HG02943 (cell line): ENCODE measurements around the gene SSR1.
"Not testable (repeated sequence)": the region's sequence is repeated elsewhere in the genome, so short reads cannot be mapped to it uniquely, and the experiment has no call there.

Experiments
- ATAC-seq: cut with Tn5 transposase; IDR thresholded peaks from one replicate; pipeline ENCODE4 v1.9.1; 2021; ENCODE audit warnings: mild to moderate bottlenecking, low read depth, moderate library complexity; ENCODE audit not compliant: unreplicated experiment

Gene SSR1

DNA sequence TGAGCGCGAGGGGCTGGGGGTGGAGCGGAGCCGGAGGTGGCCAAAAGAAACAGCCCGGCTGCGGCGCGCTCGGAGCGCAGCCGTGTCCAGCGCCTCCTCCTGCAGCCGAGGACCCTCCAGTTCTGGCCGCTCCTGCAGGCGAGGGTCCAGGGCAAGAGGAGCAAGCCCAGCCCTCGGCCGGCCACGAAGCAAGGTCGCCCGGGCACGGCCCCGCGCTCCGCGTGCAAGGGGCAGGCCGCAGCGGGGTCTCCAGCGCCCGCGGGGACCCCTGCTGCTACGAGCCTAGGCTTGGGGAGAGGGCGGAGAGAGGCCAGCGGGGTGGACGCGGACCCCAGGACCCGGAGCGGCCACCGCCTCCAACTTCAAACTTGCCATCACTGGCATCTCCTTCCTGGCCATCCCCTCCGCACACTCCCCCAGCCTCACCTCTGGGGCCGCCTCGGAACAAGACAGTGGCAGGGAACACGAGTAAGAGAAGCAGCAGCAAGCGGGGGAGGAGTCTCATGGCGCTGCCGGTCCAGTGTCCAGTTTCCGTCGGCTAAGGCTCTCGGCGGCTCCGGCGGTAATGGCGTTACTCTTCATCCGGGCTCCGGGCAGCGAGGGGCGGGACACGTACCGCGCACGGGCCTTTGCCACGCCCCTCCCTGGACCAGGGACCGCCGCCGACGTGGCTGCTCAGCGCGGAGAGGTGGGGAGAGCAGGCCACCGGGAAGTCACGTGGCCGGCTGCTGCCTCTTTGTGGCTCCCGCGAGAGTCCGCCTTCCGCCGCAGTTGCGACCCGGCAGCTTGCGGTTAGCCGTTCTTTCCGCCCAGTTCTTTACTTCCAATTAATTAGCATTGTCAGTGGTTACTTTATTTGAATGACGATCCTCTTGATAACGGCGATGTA is at the start of gene SSR1:
Gene SSR1, minus strand, starts transcription at position 584 of the 889 bp plus-strand sequence. Its CDS starts 79 bp downstream, at position 505.
- peak; percentile 97 for ATAC-seq

DNA sequence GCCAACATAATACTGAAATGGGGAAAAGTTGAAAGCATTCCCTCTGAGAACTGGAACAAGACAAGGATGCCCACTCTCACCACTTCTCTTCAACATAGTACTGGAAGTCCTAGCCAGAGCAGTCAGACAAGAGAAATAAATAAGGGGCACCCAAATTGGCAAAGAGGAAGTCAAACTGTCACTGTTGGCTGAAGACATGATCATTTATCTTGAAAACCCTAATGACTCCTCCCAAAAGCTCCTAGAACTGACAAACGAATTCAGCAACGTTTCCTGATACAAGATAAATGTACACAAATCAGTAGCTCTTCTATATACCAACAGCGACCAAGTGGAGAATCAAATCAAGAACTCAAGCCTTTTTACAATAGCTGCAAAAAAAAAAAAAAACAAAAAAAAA is 38.9 kb upstream of the SSR1 start:
- not testable (repeated sequence) for ATAC-seq

DNA sequence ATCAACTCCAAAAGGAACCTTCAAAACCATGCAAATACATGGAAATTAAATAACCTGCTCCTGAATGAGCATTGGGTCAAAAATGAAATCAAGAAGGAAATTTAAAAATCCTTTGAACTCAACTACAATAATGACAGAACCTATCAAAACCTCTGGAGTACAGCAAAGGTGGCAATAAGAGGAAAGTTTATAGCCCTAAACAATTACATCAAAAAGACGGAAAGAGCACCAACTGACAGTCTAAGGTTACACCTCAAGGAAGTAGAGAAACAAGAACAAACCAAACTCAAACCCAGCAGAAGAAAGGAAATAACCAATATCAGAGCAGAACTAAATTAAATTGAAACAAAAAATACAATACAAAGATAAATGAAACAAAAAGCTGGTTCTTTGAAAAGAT is 37.6 kb upstream of the SSR1 start:
- not testable (repeated sequence) for ATAC-seq

DNA sequence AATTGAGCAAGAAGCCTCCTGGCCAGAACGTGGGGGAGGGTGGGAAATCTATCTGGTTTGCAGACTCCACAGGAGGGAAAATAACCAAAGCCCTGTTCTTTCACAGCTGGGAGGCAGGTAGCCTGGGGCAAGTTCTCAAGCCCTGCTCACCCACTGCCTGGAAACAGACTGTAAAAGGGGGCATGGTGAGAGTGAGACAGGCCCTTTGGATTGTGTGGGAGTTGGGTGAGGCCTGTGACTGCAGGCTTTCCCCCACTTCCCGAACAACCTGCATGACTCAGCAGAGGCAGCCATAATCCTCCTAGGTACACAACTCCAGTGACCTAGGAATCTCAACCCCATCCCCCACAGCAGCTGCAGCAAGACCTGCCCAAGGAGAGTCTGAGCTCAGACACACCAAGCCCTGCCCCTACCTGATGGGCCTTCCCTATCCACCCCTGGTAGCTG is 34.6 kb upstream of the SSR1 start:
- not testable (repeated sequence) for ATAC-seq

DNA sequence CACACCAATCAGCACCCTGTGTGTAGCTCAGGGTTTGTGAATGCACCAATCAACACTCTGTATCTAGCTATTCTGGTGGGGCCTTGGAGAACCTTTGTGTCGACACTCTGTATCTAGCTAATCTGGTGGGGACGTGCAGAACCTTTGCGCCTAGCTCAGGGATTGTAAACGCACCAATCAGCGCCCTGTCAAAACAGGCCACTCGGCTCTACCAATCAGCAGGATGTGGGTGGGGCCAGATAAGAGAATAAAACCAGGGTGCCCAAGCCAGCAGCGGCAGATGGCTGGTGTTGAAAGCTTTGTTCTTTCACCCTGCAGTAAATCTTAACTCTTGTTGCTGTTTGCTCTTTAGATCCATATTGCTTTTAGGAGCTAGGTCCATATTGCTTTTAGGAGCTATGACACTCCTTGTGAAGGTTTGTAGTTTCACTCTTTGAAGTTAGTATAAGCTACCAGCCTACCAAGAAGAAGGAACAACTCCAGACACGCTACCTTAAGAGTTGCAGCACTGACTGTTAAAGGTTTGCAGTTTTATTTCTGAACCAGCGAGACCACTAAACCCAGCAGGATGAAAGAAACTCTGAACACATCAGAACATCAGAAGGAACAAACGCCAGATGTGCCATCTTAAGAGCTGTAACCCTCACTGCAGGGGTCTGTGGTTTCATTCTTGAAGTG is 31.9 kb upstream of the SSR1 start:
- ATAC-seq, result not testable (repeated sequence)

DNA sequence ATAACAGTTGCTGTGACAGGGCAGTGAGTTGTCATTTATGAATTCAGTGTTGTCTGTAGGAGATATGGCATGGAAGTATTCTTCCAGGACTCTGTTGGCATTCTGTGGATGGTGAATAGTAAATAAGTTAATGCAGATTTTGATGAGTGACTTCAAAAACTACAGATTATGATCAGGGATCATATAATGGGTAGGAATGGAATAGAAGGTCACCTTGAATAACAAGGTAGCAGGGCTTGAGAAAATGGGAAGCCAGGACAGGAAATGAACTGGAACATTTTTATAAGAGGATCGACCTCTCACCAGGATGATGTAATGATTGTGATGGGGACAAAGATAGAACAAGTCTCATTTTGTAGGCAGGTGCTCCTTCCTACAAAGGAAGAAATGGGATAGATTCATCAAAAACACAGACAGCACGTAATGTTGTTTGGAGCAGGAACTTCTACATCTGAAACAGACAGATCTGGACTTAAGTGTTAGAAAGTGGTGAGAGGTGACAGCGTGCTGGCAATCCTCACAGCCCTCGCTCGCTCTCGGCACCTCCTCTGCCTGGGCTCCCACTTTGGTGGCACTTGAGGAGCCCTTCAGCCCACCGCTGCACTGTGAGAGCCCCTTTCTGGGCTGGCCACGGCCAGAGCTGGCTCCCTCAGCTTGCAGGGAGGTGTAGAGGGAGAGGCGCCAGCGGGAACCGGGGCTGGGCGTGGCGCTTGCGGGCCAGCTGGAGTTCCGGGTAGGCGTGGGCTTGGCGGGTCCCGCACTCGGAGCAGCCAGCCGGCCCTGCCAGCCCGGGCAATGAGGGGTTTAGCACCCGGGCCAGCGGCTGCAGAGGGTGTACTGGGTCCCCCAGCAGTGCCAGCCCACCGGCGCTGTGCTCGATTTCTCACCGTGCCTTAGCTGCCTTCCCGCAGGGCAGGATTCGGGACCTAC is 30.8 kb upstream of the SSR1 start:
- no peak for ATAC-seq

DNA sequence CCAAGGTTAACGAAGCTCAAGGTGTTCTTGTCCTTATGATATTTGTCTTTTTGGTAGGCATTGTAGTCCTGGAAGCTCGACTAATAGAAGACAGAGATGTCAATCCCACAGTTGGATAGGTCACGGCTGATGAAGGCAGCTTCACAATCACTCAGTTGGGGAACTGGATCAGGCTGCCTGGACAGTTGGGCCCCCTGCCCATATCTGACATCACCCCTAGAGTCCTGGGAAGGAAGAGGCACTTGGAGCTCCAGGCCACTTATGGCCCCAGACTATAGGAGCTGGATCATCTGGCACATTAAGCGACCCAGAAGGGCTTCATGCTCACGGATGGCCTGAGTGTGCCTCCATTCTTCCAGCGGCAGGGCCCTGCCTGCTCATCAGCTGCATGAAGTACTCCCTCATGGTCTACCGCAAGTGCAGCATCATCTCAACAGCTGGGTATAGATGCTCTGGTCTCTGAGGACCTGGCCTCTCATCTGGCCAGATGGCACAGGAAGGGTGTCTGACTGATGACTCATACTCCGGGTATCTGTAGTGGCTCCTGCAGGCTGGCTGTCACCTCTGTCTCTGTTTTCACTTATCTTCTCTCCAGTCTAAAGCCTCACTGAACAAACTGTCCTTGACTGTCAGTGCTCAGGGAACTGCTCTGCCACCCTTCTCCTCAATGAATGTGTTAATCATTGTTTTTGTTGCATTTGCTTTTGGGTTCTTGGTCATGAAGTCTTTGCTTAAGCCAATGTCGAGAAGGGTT is 29.2 kb upstream of the SSR1 start:
- no peak for ATAC-seq

DNA sequence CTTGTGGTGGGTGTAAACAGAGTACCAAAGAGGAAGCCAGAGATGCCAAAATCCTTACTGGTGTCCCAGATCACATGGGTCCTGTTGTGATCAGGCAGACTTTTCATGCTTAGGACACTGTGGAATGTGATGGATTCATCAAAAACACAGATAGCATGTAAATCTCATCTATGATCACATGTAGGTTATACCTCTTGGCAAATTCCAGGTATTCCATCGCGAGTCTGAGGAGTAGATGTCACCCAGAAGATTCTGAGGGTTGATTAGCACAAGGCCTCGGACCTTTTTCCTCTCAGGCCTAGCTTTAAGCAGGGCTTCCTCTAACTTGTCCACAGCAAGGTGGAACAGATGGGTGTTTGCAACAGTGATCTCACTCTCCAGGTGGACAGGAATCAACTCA is 28.3 kb upstream of the SSR1 start:
- no peak for ATAC-seq

DNA sequence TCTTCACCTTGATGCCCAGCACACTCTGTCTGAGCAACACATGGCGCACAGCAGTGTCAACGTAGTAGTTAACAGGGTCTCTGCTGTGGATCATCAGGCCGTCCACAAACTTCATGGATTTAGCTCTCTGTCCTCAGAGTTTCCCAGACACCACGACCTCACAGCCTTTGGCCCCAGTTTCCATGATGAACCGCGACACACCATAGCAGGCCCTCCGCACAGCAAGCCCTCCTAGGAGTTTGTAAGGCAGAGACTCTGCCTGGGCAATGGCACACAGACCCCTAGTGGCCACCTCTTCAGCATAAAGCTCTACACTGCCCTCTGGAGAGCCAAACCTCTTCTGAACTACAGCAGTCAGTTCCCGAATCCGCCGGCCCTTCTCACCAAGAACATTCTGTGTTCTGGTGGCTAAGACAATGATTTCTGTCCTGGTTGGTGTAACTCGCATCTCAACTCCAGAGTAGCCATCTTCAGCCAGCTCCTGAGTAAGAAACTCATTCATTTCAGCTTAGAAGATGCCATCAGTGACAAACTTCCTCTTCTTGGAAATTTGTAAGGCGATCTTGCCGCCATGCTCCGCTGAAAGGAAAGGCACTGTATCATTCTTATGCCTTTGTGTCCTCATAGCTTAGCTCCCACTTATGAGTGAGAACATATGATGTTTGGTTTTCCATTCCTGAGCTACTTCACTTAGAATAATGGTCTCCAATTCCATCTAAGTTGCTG is 26.2 kb upstream of the SSR1 start:
- not testable (repeated sequence) for ATAC-seq

DNA sequence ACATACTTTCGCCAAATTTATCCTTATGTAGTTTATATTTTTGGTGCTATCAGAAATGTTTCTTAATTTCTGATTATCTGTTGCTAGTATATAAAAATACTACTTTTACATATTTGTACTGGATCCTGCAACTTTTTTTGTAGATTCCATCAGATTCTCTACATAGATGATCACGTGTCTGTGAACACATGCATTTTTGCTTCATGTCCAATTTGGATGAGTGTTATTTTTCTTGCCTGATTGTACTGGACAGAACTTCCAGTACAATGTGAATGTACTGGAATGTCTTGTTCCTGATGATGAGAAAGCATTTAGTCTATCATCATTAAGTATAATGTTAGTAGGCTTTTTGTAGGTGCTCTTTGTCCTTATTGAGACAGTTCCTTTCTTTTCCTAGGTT is 25.0 kb upstream of the SSR1 start:
- ATAC-seq, result no peak

DNA sequence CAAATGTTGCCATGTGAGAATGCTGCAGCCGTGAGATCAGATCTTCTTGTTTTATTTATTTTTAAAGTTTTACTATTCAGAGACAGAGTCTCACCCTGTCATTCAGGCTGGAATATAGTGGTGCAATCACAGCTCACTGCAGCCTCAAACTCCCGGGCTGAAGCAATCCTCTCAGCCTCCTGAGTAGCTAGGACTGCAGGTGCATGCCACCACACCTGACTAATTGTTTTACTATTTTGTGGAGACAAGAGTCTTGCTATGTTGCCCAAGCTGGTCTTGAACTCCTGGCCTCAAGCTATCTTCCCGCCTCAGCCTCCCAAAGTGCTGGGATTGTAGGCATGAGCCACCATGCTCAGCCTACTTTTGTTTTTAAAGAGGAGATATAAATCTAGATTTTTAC is 22.5 kb upstream of the SSR1 start:
- ATAC-seq, result no peak

DNA sequence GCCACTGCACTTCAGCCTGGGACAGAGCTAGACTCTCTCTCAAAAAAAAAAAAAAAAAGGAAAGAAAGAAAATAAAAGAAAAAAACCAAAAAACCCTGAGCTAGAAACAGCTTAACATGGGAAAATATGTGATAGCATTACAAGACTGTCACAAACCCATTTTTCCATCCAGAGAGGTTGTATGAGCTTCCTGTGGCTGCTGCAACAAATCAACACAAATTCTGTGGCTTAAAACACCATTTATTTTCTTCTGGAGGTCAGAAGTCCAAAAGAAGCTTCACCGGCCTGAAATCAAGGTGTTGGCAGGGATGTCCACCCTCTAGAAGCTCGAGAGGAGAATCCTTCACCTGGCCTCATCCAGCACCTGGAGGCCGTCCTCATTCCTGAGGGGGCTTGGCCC is 21.7 kb upstream of the SSR1 start:
- no peak for ATAC-seq

DNA sequence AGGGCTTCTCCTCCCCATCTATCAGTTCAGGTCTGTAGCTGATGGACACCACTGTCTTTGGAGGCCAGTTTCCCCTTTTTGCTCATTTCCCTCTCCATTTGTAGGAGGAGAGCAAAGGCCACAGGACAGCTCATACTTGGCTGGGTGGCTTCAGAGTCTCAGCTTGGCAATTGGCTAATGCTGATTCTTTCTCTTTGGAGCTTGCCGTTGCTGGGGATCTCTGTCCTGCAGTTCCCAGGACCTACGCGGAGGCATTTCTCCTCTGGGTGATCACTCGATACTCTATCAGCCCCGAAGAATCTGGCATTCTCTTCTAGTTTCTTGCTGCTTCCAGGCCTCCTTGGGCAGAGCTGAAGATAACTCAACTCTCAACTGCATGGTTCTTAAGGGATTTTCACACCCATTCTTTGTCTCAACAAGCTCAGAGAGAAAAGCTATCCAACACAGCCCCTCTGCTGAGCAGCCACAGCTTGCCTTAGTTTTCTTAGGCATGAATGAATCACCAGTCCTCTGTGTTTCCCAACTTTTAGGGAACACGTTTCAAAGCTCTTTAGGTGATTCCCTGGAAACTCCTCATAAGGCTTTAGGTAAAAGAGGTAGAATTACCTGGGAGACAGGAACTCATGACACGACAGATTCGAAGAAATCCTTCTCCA is 19.2 kb upstream of the SSR1 start:
- ATAC-seq, result no peak

DNA sequence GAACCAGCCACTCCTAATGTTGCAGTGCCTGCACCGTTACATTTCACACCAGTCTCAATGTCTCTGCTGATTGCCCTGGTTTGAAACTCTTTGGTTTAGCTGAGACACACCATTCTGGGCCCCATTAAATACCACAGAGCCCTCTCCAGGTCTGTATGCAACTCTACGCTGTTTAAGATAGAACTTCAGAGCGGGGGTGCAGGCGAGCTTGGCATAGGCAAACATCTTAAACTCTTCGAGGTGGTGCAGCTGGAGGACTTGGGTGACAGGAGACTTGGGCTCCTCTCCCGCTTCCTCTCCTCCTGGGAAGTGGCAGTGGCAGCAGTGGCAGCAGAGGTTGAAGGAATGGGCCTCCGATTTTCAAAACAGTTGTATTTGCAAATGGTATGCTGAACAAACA is 18.5 kb upstream of the SSR1 start:
- no peak for ATAC-seq

DNA sequence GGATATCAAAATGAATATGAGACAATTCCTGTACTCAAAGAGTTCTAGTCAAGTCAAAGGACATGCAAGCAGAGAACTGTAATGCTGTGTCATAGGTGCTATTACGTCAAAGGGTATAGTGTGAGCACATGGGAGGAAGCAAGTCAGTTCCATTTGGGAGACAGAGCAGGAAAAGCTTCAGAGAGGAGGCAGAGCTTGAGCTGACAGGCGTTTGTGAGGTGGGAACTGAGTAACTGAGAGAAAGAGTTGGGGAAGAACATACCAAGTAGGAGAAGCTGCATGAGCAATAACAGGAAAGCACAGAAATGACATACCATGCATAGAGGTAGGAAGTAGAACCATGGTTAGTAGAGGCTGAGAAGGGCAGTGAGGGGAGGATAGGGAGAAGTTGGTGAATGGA is 15.2 kb upstream of the SSR1 start:
- ATAC-seq, result no peak

DNA sequence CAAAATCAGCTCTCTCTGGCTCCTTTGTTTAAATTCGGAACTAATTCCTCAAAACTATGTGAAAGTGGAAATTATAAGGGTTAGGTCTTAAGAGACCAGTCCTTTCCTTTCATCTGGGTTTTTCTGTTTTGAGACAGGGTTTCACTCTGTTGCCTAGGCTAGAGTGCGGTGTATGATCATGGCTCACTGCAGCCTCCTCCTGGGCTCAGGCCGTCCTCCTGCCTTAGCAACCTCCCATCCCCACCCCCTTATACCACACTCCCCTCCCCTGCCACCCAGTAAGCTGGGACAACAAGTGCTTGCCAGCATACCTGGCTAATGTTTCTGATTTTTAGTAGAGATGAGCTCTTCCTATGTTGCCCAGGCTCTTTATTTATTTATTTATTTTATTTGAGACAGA is 12.8 kb upstream of the SSR1 start:
- ATAC-seq, result no peak

DNA sequence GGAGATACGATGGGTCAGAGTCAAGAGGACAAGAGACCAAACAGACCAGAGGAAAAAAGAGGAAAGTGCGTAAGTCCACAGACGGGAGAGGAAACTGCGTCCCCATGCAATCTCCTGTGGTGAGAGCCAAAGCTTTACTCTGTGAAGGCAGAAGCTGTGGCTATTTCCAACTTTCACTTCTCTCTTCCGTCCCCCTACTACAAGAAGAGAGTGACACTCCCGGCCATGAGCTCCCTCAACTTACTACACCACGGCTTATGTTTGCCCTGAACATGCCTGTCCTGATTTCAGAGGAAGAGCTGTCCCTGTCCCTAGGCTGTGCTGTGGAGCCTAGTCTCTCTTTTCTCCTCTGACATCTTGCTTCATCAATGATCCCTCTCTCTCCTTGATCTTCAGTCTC is 11.5 kb upstream of the SSR1 start:
- no peak for ATAC-seq

DNA sequence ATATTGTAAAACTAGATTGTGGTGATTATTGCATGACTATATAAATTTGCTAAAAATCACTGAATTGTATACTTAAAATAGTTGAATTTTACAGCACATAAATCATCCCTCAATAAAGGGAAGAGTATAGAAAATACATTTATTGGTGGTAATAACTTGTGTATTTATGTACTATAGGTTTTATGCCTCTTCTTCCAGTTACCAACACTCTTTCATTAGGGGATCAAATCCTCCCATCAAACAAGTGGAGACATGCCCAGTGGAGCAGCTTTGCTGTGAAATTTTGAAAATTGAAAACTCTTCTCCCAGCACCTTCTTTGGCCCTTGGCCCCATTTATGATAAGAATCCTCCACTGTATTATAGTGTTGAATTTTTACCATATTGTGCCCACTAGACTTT is 10.1 kb upstream of the SSR1 start:
- no peak for ATAC-seq

DNA sequence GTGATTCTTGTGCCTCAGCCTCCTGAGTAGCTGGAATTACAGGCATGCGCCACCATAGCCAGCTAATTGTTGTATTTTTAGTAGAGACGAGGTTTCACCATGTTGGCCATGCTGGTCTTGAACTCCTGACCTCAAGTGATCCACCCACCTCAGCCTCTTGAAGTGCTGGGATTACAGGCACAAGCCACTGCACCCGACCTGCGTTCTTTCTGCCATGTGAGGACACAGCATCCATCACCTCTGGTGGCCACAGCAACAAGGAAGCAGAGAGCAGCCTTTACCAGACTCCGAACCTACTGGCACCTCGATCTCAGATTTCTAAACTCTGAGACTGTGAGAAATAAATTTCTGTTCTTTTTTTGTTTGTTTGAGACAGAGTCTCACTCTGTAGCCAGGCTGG is 8.9 kb upstream of the SSR1 start:
- not testable (repeated sequence) for ATAC-seq
